Neural cell (in vitro differentiated cells): Measurements from ENCODE around the gene C14orf119. TPM values are rescaled to one million over a fixed set of nuclear protein-coding genes. Genes with fewer than 3 reads are reported as not detected.

ENCODE experiments used
- H2AFZ ChIP-seq: fragments of 200-600, 300-800 bp; sonication (generic), shearing (Covaris generic); 2 replicates; pipeline ENCODE4 v1.6.0; 2014; ENCODE audit warnings: low read depth, mild to moderate bottlenecking, antibody characterized with exemption, low read length, moderate library complexity
- H3F3A ChIP-seq: fragments of 200-600 bp; shearing (Covaris generic); 2 replicates; pipeline ENCODE4 v1.6.1; 2016; ENCODE audit warnings: mild to moderate bottlenecking, moderate library complexity, mixed read lengths, antibody characterized with exemption, low read length; ENCODE audit not compliant: insufficient read depth, poor library complexity, severe bottlenecking
- H3K27ac ChIP-seq: fragments of 200-600, 300-800 bp; sonication (generic), shearing (Covaris generic); 2 replicates; pipeline ENCODE4 v1.5.1; 2014; ENCODE audit warnings: mild to moderate bottlenecking, low read length, moderate library complexity
- H3K27me3 ChIP-seq: fragments of 300-800, 200-600 bp; sonication (generic), shearing (Covaris generic); 2 replicates; pipeline ENCODE4 v1.6.0; 2014; ENCODE audit warnings: mild to moderate bottlenecking, low read depth, low read length, moderate library complexity; ENCODE audit not compliant: insufficient read depth
- H3K36me3 ChIP-seq: fragments of 300-800, 200-600 bp; sonication (generic), shearing (Covaris generic); 2 replicates; pipeline ENCODE4 v1.5.1; 2014; ENCODE audit warnings: mild to moderate bottlenecking, antibody characterized with exemption, low read length, moderate library complexity; ENCODE audit not compliant: insufficient read depth
- H3K4me2 ChIP-seq: fragments of 300-800, 200-600 bp; sonication (generic), shearing (Covaris generic); 2 replicates; pipeline ENCODE4 v1.6.0; 2014; ENCODE audit warnings: mild to moderate bottlenecking, low read length
- H3K4me3 ChIP-seq: fragments of 300-800, 200-600 bp; sonication (generic), shearing (Covaris generic); 2 replicates; pipeline ENCODE4 v1.5.1; 2014; ENCODE audit warnings: mild to moderate bottlenecking, low read length, moderate library complexity
- H3K79me2 ChIP-seq: fragments of 200-600 bp; shearing (Covaris generic); replicated peaks from 2 replicates; pipeline ENCODE4 v1.6.0; 2014; ENCODE audit warnings: mild to moderate bottlenecking, low read length, moderate library complexity; ENCODE audit not compliant: insufficient read depth
- H3K9ac ChIP-seq: fragments of 300-800, 200-600 bp; sonication (generic), shearing (Covaris generic); 2 replicates; pipeline ENCODE4 v1.6.1; 2016; ENCODE audit warnings: mild to moderate bottlenecking, low read length, mixed read lengths
- H3K9me2 ChIP-seq: fragments of 200-600 bp; shearing (Covaris generic); 2 replicates; pipeline ENCODE4 v1.6.1; 2016; ENCODE audit warnings: mild to moderate bottlenecking, low read length, mixed read lengths; ENCODE audit not compliant: insufficient read depth
- H3K9me3 ChIP-seq: fragments of 200-600, 300-800 bp; sonication (generic), shearing (Covaris generic); 2 replicates; pipeline ENCODE4 v1.6.1; 2016; ENCODE audit warnings: mild to moderate bottlenecking, mixed run types, low read length, moderate library complexity, mixed read lengths
- H4K20me1 ChIP-seq: fragments of 200-600 bp; shearing (Covaris generic); 2 replicates; pipeline ENCODE4 v1.6.1; 2016; ENCODE audit warnings: mild to moderate bottlenecking, mixed run types; ENCODE audit not compliant: insufficient read depth
- EP300 ChIP-seq: fragments of 450-650 bp; conservative IDR thresholded peaks from 2 replicates; pipeline ENCODE4 v1.6.1; 2014; ENCODE audit warnings: antibody characterized with exemption, mild to moderate bottlenecking, moderate library complexity; ENCODE audit not compliant: poor library complexity, severe bottlenecking
- MXI1 ChIP-seq: fragments of 450-650 bp; conservative IDR thresholded peaks from 2 replicates; pipeline ENCODE4 v1.6.1; 2014; ENCODE audit warnings: antibody characterized with exemption, mild to moderate bottlenecking; ENCODE audit not compliant: poor library complexity, severe bottlenecking
- POLR2AphosphoS5 ChIP-seq: IDR thresholded peaks from 2 replicates; pipeline ENCODE4 v1.6.1; 2012
- RAD21 ChIP-seq: fragments of 450-650 bp; conservative IDR thresholded peaks from 2 replicates; pipeline ENCODE4 v1.6.1; 2014; ENCODE audit warnings: antibody characterized with exemption, mild to moderate bottlenecking, moderate library complexity
- SMC3 ChIP-seq: fragments of 450-650 bp; conservative IDR thresholded peaks from 2 replicates; pipeline ENCODE4 v1.6.1; 2014; ENCODE audit warnings: antibody characterized with exemption, mild to moderate bottlenecking, moderate library complexity; ENCODE audit not compliant: poor library complexity
- TAF1 ChIP-seq: IDR thresholded peaks from 2 replicates; pipeline ENCODE4 v1.6.1; 2012; ENCODE audit warnings: low read depth
- polyA plus RNA-seq: library from polyadenylated mRNA; depleted of rRNA; stranded (reverse); fragments of >200 nt; gene quantifications from 2 replicates; pipeline ENCODE4 v1.2.3, GENCODE V29; 2014
- TF ChIP-seq, protein P1 (sequence below): fragments of 450-650 bp; IDR thresholded peaks from 2 replicates; pipeline ENCODE4 v1.5.1; 2014; ENCODE audit warnings: antibody characterized with exemption, mild to moderate bottlenecking, moderate library complexity; ENCODE audit not compliant: poor library complexity, severe bottlenecking
- TF ChIP-seq, protein P2 (sequence below): IDR thresholded peaks from 2 replicates; pipeline ENCODE4 v1.6.1; 2012; ENCODE audit warnings: borderline replicate concordance

Gene C14orf119
- polyA plus RNA-seq, 1 donor from 2014 or later = 26.4 TPM

DNA sequence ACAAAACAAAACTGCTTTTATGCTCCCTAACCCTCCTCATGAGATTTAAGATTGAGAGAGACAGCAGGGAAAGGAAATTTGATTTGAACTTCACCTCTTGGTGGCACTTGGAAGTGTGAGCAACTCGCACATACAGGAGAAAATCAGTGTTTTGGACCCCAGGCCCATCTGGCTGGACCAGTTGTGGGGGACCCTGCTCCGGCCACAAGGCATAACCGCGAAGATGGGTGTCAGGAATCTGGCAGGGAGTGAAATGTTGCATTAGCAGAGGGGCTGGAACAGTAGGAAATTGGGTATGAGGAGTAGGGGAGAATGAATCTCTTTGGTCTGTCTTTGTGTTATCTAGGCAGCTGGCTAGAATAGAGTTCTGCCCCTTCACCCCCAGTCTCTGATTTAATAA lies 8.3 kb downstream of the C14orf119 start:
- Histone ChIP-seq H3K9ac (no peak overlapping the region), H3K9me2 (no peaks in the 10 kb centered on the region), H3K27ac (no peak overlapping the region), H3K36me3 (no peaks in the 10 kb centered on the region), H3K9me3 (no peaks in the 10 kb centered on the region), H3K27me3 (no peaks in the 10 kb centered on the region), H3K4me2 (no peak overlapping the region), H2AFZ (no peak overlapping the region), H4K20me1 (no peaks in the 10 kb centered on the region), H3K79me2 (no peaks in the 10 kb centered on the region), H3K4me3 (no peak overlapping the region), H3F3A (no peaks in the 10 kb centered on the region)
- no peak for TF ChIP-seq POLR2AphosphoS5
- TF ChIP-seq EP300 = no peak
- TF ChIP-seq TAF1 = no peak
- TF ChIP-seq, protein P1, sequence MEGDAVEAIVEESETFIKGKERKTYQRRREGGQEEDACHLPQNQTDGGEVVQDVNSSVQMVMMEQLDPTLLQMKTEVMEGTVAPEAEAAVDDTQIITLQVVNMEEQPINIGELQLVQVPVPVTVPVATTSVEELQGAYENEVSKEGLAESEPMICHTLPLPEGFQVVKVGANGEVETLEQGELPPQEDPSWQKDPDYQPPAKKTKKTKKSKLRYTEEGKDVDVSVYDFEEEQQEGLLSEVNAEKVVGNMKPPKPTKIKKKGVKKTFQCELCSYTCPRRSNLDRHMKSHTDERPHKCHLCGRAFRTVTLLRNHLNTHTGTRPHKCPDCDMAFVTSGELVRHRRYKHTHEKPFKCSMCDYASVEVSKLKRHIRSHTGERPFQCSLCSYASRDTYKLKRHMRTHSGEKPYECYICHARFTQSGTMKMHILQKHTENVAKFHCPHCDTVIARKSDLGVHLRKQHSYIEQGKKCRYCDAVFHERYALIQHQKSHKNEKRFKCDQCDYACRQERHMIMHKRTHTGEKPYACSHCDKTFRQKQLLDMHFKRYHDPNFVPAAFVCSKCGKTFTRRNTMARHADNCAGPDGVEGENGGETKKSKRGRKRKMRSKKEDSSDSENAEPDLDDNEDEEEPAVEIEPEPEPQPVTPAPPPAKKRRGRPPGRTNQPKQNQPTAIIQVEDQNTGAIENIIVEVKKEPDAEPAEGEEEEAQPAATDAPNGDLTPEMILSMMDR = no peak

DNA sequence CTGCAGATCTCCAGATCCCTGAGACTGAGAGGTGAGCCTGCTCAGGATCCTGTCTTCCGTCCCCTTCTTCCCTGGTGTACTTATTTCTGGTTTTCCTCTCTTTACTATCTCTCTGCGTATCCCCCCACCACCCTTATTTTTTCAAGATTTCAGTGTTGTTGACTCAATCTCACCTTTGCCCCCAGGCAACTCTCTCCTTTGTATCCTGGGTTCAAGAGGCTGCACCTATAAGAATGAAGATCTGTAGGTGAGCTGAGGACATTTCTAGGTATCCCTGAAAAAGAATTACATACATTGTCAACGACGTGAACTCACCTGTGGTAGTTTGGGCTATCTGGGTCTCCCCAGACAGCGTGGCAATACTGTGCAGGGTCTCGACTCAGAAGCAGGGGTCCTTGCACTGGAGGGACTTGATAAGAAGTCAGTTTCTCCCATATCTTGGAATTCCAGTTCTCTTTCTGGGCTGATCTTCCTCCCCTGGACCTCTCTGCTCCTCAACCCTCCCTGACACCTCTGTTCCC lies 8.8 kb downstream of the C14orf119 start:
- H3K9ac ChIP-seq = no peak overlapping the region
- H3K36me3 ChIP-seq = no peaks in the 10 kb centered on the region
- no peaks in the 10 kb centered on the region for H3K9me2 ChIP-seq
- H3K27me3 ChIP-seq = no peaks in the 10 kb centered on the region
- H3K79me2 ChIP-seq = no peaks in the 10 kb centered on the region
- H3K4me2 ChIP-seq = no peak overlapping the region
- H3K27ac ChIP-seq = no peak overlapping the region
- no peak overlapping the region for H3K4me3 ChIP-seq
- H4K20me1 ChIP-seq = no peaks in the 10 kb centered on the region
- H3K9me3 ChIP-seq = no peaks in the 10 kb centered on the region
- H3F3A ChIP-seq = no peaks in the 10 kb centered on the region
- H2AFZ ChIP-seq = no peak overlapping the region
- TF ChIP-seq RAD21 (no peak), MXI1 (no peak), POLR2AphosphoS5 (no peak), SMC3 (no peak)
- TF ChIP-seq, protein P1 = no peak
- TF ChIP-seq, protein P2, sequence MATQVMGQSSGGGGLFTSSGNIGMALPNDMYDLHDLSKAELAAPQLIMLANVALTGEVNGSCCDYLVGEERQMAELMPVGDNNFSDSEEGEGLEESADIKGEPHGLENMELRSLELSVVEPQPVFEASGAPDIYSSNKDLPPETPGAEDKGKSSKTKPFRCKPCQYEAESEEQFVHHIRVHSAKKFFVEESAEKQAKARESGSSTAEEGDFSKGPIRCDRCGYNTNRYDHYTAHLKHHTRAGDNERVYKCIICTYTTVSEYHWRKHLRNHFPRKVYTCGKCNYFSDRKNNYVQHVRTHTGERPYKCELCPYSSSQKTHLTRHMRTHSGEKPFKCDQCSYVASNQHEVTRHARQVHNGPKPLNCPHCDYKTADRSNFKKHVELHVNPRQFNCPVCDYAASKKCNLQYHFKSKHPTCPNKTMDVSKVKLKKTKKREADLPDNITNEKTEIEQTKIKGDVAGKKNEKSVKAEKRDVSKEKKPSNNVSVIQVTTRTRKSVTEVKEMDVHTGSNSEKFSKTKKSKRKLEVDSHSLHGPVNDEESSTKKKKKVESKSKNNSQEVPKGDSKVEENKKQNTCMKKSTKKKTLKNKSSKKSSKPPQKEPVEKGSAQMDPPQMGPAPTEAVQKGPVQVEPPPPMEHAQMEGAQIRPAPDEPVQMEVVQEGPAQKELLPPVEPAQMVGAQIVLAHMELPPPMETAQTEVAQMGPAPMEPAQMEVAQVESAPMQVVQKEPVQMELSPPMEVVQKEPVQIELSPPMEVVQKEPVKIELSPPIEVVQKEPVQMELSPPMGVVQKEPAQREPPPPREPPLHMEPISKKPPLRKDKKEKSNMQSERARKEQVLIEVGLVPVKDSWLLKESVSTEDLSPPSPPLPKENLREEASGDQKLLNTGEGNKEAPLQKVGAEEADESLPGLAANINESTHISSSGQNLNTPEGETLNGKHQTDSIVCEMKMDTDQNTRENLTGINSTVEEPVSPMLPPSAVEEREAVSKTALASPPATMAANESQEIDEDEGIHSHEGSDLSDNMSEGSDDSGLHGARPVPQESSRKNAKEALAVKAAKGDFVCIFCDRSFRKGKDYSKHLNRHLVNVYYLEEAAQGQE = no peak
